AG04450 (cell line): ENCODE measurements around the gene PRPF8. TPM values are rescaled to one million over a fixed set of nuclear protein-coding genes. Genes with fewer than 3 reads are reported as not detected.
"Not testable (repeated sequence)": the region's sequence is repeated elsewhere in the genome, so short reads cannot be mapped to it uniquely, and the experiment has no call there.

ENCODE experiments used
- CTCF ChIA-PET: fragments of 300-600, 350-600 bp; formaldehyde crosslinking; extraction: SDS; loops from one replicate; lab custom pipeline; 2022; ENCODE audit warnings: antibody characterized with exemption, inconsistent platforms; lab: Charles Lee
- POLR2A ChIA-PET: fragments of 350-600 bp; formaldehyde crosslinking; extraction: SDS; loops from one replicate; lab custom pipeline; 2021; ENCODE audit warnings: antibody characterized with exemption, inconsistent platforms; lab: Yijun Ruan, JAX
- DNase-seq: peaks from one replicate; pipeline ENCODE4 v3.0.0-alpha.2; 2011; ENCODE audit warnings: low read depth, low spot score
- H3K27ac ChIP-seq: one replicate; pipeline ENCODE4 v1.5.1; 2012; ENCODE audit warnings: low read depth, low read length, control low read depth
- H3K27me3 ChIP-seq: one replicate; pipeline ENCODE4 v1.6.0; 2012; ENCODE audit warnings: low read length; ENCODE audit not compliant: control insufficient read depth, insufficient read depth
- H3K4me3 ChIP-seq: 2 replicates; pipeline ENCODE4 v1.5.1; 2011; ENCODE audit warnings: mild to moderate bottlenecking, low read depth, low read length, control low read depth
- H3K9me3 ChIP-seq: 2 replicates; pipeline ENCODE4 v1.5.1; 2012; ENCODE audit warnings: low read length; ENCODE audit not compliant: control insufficient read depth, insufficient read depth
- polyA plus RNA-seq: library from polyadenylated mRNA; depleted of rRNA; stranded (reverse); fragments of >200 nt; gene quantifications from 2 replicates; pipeline ENCODE4 v1.2.3, GENCODE V29; 2011
- TF ChIP-seq, protein P1 (sequence below): IDR thresholded peaks from 2 replicates; pipeline ENCODE4 v1.5.1; 2011; ENCODE audit warnings: low read depth, low read length, control low read depth, inconsistent platforms

PRPF8 gene
- polyA plus RNA-seq, 1 experiment = 126 TPM

DNA sequence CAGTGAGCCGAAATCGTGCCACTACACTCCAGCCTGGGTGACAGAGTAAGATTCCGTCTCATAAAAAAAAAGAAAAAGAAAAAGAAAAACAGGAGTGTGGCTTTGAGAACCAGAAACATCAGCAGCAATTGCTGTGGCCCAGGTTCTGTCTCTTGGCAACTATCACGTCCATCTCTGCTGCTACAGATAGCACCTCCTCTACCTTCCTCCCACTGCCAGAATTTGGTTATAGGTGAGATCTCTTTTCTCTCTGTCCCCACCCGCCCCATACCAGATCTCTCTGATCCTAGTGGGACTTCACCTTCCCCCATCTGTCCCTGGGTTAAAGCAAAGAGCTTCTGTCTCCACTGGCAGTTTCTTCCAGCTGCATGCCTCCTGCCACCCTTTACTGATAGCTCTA lies 22.4 kb upstream of the PRPF8 start:
- CTCF ChIA-PET = no interaction called here

DNA sequence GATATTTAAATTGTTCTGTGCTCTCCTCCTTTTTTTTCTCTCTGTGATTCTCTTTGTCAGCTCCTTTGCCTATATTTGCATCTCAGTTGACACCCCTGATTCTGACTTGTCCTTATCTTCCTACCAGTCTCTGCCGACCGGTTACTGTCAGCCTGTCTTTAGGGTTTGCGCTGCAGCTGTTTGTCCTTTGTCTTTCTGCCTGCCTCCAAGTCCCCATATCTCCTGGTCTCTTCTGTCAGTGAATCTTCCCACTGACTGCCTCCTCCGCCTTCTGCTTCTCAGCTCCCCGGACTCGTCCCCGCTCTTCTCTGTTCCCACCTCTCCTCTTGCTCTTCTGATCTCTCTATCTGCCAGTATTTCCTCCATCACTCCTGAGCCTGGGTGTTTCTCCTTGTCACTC lies 20.3 kb upstream of the PRPF8 start:
- ChIA-PET CTCF (no interaction called here), POLR2A (no interaction called here)

More for the DNA sequence above, 22.4 kb upstream of the PRPF8 start:
- DNase-seq = no peak
- H3K9me3 ChIP-seq = no peaks in the 10 kb centered on the region
- POLR2A ChIA-PET = interaction anchor here (0.9 kb wide), 1 partner anchor 9 kb away, joined by 3 read pairs; no protein-coding TSS in a partner anchor
- H3K4me3 ChIP-seq = no peak overlapping the region
- TF ChIP-seq, protein P1, sequence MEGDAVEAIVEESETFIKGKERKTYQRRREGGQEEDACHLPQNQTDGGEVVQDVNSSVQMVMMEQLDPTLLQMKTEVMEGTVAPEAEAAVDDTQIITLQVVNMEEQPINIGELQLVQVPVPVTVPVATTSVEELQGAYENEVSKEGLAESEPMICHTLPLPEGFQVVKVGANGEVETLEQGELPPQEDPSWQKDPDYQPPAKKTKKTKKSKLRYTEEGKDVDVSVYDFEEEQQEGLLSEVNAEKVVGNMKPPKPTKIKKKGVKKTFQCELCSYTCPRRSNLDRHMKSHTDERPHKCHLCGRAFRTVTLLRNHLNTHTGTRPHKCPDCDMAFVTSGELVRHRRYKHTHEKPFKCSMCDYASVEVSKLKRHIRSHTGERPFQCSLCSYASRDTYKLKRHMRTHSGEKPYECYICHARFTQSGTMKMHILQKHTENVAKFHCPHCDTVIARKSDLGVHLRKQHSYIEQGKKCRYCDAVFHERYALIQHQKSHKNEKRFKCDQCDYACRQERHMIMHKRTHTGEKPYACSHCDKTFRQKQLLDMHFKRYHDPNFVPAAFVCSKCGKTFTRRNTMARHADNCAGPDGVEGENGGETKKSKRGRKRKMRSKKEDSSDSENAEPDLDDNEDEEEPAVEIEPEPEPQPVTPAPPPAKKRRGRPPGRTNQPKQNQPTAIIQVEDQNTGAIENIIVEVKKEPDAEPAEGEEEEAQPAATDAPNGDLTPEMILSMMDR = no peak
- H3K27me3 ChIP-seq = no peaks in the 10 kb centered on the region
- no peak overlapping the region for H3K27ac ChIP-seq

DNA sequence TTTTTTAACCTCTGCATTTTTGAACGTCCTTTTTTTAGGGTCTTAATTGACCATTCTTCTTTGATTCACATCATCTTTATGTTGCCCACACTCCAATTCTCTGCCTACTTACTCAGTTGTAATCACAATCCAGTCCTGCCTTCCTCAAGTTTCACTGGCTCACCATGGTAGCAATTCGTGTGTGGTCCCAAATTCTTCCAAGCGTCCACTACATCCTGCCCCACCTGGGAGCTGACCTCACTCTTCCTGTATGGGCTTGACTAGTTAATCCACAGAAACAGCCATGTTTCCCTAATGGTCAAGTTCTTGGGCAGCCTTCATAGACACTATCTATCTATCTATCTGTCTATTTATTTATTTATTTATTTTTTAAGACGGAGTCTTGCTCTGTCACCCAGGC lies 18.4 kb upstream of the PRPF8 start:
- no peak overlapping the region for H3K4me3 ChIP-seq
- ChIA-PET CTCF (no interaction called here), POLR2A (interaction anchor here (1.2 kb wide), 1 partner anchor 34 kb away, joined by 5 read pairs; no protein-coding TSS in a partner anchor)
- TF ChIP-seq, protein P1 = no peak
- H3K9me3 ChIP-seq = no peaks in the 10 kb centered on the region
- no peak overlapping the region for H3K27ac ChIP-seq
- DNase-seq = no peak
- H3K27me3 ChIP-seq = no peaks in the 10 kb centered on the region

More for the DNA sequence above, 20.3 kb upstream of the PRPF8 start:
- no peaks in the 10 kb centered on the region for H3K27me3 ChIP-seq
- no peak overlapping the region for H3K27ac ChIP-seq
- DNase-seq = no peak
- TF ChIP-seq, protein P1 = no peak
- no peak overlapping the region for H3K4me3 ChIP-seq
- H3K9me3 ChIP-seq = no peaks in the 10 kb centered on the region

DNA sequence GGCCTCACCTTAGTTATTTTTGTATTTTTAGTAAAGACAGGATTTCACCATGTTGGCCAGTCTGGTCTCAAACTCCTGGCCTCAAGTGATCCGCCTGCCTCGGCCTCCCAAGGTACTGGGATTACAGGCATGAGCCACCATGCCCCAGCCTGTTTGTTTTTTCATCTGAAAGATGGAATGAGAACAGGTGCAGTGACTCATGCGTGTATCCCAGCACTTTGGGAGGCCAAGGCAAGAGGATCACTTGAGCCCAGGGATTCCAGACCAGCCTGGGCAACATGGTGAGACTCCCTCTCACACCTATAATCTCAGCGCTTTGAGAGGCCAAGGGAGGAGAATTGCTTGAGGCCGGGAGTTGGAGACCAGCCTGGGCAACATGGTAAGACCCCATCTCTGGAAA lies 15.2 kb upstream of the PRPF8 start:
- DNase-seq, H3K9me3 ChIP-seq, H3K4me3 ChIP-seq, H3K27ac ChIP-seq, H3K27me3 ChIP-seq, CTCF ChIA-PET: not testable (repeated sequence)
- POLR2A ChIA-PET = interaction anchor here (0.6 kb wide), 1 partner anchor 286 kb away, joined by 5 read pairs; no protein-coding TSS in a partner anchor

DNA sequence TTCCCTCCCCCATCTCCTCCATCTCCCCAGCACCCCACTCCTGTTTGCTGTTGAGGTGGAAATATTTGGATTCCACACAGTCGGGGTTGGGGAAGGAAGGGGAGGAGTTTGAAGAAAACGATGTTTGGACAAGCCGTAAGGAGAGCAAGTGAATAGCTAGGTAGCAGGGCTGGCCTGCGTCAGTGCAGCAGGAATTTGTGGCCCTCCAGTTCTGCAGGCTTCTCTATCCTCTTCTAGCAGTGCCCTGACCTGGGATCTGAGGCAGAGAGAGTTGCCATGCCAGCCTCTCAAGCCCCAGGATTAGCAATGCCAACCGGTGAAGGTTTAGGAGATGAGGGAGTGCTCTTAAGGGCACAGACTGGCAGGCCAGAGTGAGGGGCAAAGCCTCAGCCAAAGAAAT lies 13.0 kb upstream of the PRPF8 start:
- TF ChIP-seq, protein P1 = no peak
- CTCF ChIA-PET = no interaction called here
- H3K27ac ChIP-seq = no peak overlapping the region
- H3K9me3 ChIP-seq = peaks cover 5% of the 10 kb centered on the region
- POLR2A ChIA-PET = no interaction called here
- H3K4me3 ChIP-seq = no peak overlapping the region
- no peaks in the 10 kb centered on the region for H3K27me3 ChIP-seq
- DNase-seq = no peak
